Left kidney (tissue), 2 donors: ENCODE data around the gene ZFPM1. TPM values are rescaled to one million over a fixed set of nuclear protein-coding genes. Genes with fewer than 3 reads are reported as not detected.

Source experiments
- DNase-seq: peaks from one replicate; pipeline ENCODE4 v3.0.0-alpha.2; 2013
- polyA plus RNA-seq: library from polyadenylated mRNA; unstranded; fragments of 120-200 nt; gene quantifications from one replicate; pipeline ENCODE4 v1.2.1, GENCODE V29; 2013; ENCODE audit not compliant: insufficient read length

Gene ZFPM1
- polyA plus RNA-seq, 1 donor: 3.6 TPM

- DNase-seq: no peak
Observed at GRCh38 chr16:88497561-88498462, 44.7 kb downstream of the ZFPM1 start.

- no peak for DNase-seq
Observed at GRCh38 chr16:88498576-88499208, 45.6 kb downstream of the ZFPM1 start.

GRCh38 chr16:88499292-88499691 is 46.2 kb downstream of the ZFPM1 start:
- DNase-seq: no peak

GRCh38 chr16:88499836-88500251 is 46.8 kb downstream of the ZFPM1 start:
- DNase-seq: no peak

GRCh38 chr16:88500255-88500661 is 47.2 kb downstream of the ZFPM1 start:
- DNase-seq: no peak

- DNase-seq: no peak
Observed at GRCh38 chr16:88502371-88502770, 49.3 kb downstream of the ZFPM1 start.

GRCh38 chr16:88502776-88503280 is 49.7 kb downstream of the ZFPM1 start:
- DNase-seq: no peak

GRCh38 chr16:88503374-88503770 is 50.3 kb downstream of the ZFPM1 start:
- no peak for DNase-seq

GRCh38 chr16:88503771-88504488 is 50.9 kb downstream of the ZFPM1 start:
- DNase-seq: no peak

- DNase-seq: no peak
Observed at GRCh38 chr16:88504489-88505404, 51.7 kb downstream of the ZFPM1 start.

- no peak for DNase-seq
Observed at GRCh38 chr16:88505405-88506082, 52.5 kb downstream of the ZFPM1 start.

GRCh38 chr16:88506723-88507122 is 53.6 kb downstream of the ZFPM1 start:
- DNase-seq: no peak

- DNase-seq: no peak
Observed at GRCh38 chr16:88507231-88507743, 54.2 kb downstream of the ZFPM1 start.

- no peak for DNase-seq
Observed at GRCh38 chr16:88508376-88508867, 55.3 kb downstream of the ZFPM1 start.

- DNase-seq: no peak
Observed at GRCh38 chr16:88508868-88509748, 56.0 kb downstream of the ZFPM1 start.

GRCh38 chr16:88509749-88510069 is 56.6 kb downstream of the ZFPM1 start:
- DNase-seq: no peak

GRCh38 chr16:88510091-88510994 is 57.3 kb downstream of the ZFPM1 start:
- no peak for DNase-seq

GRCh38 chr16:88511060-88511459 is 58.0 kb downstream of the ZFPM1 start:
- no peak for DNase-seq
